ENCODE data around the gene DPAGT1. TPM values are rescaled to one million over a fixed set of nuclear protein-coding genes. Genes with fewer than 3 reads are reported as not detected.

The DPAGT1 gene
- total and polyA plus RNA-seq, 3 donors from 2014 or later = 24.6 to 35.5 (median 29.4) TPM

DNA sequence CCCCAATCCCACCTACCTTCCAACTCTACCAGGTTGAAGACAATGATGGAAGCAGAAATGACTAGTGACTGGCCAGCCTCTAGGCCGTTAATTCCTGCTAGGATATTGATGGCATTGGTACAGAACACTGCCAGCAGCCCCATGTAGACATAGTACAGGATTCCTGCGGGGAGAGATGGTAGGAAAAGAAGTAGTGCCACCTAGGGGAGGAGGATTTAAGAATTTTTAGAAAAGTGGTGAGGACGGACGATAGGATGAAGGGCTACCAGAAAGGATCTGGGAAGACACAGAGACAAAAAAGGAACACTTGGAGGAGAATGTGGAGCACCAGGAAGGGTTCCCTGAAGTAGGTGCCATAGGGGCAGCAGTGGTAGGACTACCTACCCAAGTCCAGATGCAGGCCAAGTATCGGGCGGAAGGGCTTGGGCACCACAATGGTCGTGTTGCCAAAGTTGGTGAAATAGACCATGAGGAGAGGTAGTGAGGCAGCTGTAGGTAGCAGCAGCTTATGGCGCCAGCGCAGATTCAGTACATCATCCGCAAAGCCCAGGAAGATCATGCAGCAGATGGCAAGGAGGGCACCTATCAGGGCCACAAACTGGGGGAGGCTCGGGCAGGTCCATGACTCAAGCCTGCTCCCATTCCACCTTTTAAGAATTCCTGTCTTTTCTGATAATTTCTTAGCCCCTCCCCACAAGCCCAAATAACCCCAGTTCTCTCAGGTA lies 1.2 kb downstream of the DPAGT1 start:
- 49 to 50% methylated on average over 11 of the region's 11 CpGs for WGBS, 2 donors
- Histone ChIP-seq H3K4me1 (peaks cover 32% of the 10 kb centered on the region), H3K4me3 (peak overlapping the region in 1 of 2 donors; percentile 85), H3K27me3 (no peaks in the 10 kb centered on the region), H3K9me3 (no peaks in the 10 kb centered on the region), H3K27ac (no peak overlapping the region), H3K36me3 (ENCODE audit: low read depth, missing control alignments) (no peaks in the 10 kb centered on the region)
- TF ChIP-seq POLR2A (IDR thresholded peaks at IDR 0.05) = no peak
- TF ChIP-seq, protein P1, sequence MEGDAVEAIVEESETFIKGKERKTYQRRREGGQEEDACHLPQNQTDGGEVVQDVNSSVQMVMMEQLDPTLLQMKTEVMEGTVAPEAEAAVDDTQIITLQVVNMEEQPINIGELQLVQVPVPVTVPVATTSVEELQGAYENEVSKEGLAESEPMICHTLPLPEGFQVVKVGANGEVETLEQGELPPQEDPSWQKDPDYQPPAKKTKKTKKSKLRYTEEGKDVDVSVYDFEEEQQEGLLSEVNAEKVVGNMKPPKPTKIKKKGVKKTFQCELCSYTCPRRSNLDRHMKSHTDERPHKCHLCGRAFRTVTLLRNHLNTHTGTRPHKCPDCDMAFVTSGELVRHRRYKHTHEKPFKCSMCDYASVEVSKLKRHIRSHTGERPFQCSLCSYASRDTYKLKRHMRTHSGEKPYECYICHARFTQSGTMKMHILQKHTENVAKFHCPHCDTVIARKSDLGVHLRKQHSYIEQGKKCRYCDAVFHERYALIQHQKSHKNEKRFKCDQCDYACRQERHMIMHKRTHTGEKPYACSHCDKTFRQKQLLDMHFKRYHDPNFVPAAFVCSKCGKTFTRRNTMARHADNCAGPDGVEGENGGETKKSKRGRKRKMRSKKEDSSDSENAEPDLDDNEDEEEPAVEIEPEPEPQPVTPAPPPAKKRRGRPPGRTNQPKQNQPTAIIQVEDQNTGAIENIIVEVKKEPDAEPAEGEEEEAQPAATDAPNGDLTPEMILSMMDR (IDR thresholded peaks at IDR 0.05) = peak in 1 of 3 experiments; percentile 17
- intact Hi-C loops (cut with DNase I; ENCODE audit: low total_unique reads) = no loop called here
- DNase-seq = no peak

DNA sequence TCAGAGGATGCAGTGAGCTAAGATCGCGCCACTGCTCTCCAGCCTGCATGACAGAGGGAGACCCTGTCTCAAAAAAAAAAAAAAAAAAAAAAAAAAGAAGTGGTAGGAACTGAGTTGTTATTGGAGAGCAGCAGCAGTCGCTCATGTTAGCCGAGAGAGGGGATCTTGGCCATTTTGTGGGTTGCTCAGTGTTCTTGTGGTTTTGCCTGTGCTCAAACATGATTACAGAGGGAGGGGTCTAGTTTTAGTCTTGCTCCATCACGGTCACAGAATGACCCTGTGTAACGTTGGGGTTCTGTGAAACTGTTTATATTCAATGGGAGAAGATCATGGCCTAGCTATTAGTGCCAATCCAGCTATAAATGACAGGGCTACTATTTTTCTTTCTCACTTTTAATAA lies 1.9 kb downstream of the DPAGT1 start:
- intact Hi-C loops (cut with DNase I; ENCODE audit: low total_unique reads) = loop anchor here (5.0 to 10.0 kb wide), 2 partner anchors 42 to 85 kb away; partner anchors contain the start of genes HYOU1 and NHERF4
- peaks cover 32% of the 10 kb centered on the region for H3K4me1 ChIP-seq
- H3K27ac ChIP-seq = no peak overlapping the region
- DNase-seq = no peak
- H3K27me3 ChIP-seq = no peaks in the 10 kb centered on the region
- no peaks in the 10 kb centered on the region for H3K9me3 ChIP-seq
- TF ChIP-seq POLR2A (IDR thresholded peaks at IDR 0.05) = no peak
- TF ChIP-seq, protein P1 (IDR thresholded peaks at IDR 0.05) = no peak
- H3K4me3 ChIP-seq = no peak overlapping the region
- no peaks in the 10 kb centered on the region for H3K36me3 ChIP-seq (ENCODE audit: low read depth, missing control alignments)
- WGBS, 2 donors = 81 to 83% methylated on average over 6 of the region's 6 CpGs

DNA sequence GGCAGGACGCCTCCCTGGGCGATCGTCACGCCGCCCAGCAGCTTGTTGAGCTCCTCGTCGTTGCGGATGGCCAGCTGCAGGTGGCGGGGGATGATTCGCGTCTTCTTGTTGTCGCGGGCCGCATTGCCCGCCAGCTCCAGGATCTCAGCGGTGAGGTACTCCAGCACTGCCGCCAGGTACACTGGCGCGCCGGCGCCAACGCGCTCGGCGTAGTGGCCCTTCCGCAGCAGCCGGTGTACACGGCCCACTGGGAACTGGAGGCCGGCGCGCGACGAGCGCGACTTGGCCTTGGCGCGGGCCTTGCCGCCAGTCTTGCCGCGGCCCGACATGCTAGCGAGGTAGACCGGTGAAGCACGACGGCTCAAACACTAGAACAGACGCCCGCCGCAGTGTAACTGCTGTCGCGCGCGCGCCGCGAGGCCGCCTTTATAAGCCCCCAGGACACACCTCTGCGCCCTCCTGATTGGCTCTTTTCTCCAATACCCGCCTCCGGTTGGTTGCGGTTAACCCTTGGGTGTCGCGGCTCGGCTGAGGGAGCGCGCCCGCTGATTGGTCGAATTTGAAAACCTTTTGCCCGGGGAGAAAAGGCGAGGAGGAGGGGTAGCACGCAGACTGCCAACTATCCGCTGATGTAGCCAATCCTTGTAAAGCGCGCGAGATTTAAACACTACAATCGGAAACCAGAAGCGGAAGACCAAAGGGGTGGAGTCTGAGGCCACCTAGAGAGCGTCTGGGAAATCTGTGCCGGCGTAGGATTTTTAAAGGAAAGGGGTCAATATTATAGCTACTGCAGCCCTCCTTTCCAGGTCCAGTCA lies 6.4 kb downstream of the DPAGT1 start:
- peak; percentile 100 for DNase-seq
- 0% methylated on average over 19 to 72 of the region's 79 CpGs for WGBS, 2 donors
- peaks cover 21% of the 10 kb centered on the region for H3K4me1 ChIP-seq
- H3K27me3 ChIP-seq = no peaks in the 10 kb centered on the region
- TF ChIP-seq, protein P1 (IDR thresholded peaks at IDR 0.05) = peak in 1 of 3 experiments; percentile 15
- peak; percentile 74 for TF ChIP-seq POLR2A (IDR thresholded peaks at IDR 0.05)
- H3K9me3 ChIP-seq = no peaks in the 10 kb centered on the region
- H3K4me3 ChIP-seq = peak overlapping the region; percentile 77 to 80
- peak overlapping the region; percentile 83 to 96 for H3K27ac ChIP-seq
- intact Hi-C loops (cut with DNase I; ENCODE audit: low total_unique reads) = loop anchor here (5.0 to 10.0 kb wide), 2 partner anchors 38 to 90 kb away; partner anchors contain the start of genes HYOU1 and NHERF4
- H3K36me3 ChIP-seq (ENCODE audit: low read depth, missing control alignments) = no peaks in the 10 kb centered on the region

DNA sequence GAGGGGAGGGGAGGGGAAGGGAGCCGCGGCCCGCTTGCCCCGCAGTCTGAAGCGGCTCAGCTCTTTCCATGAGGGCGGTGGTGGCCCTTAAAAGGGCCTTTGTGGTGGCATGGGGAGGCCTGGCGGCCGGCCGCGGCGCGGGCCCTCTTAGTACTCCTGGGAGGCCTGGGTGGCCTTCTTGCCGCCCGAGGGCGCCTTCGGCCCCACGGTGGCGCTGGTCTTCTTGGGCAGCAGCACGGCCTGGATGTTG lies 6.9 kb downstream of the DPAGT1 start:
- TF ChIP-seq, protein P1 (IDR thresholded peaks at IDR 0.05) = peak in 2 of 3 experiments; percentile 55 to 65
- TF ChIP-seq POLR2A (IDR thresholded peaks at IDR 0.05) = no peak
- WGBS, 2 donors = 0% methylated on average over 12 of the region's 19 CpGs; no CpG with 5 or more reads in 1 of the 2 donors
- no peaks in the 10 kb centered on the region for H3K36me3 ChIP-seq (ENCODE audit: low read depth, missing control alignments)
- no peaks in the 10 kb centered on the region for H3K9me3 ChIP-seq
- intact Hi-C loops (cut with DNase I; ENCODE audit: low total_unique reads) = loop anchor here (5.0 to 10.0 kb wide), 2 partner anchors 37 to 90 kb away; partner anchors contain the start of genes HYOU1 and NHERF4
- peak; percentile 85 for DNase-seq
- H3K27ac ChIP-seq = peak overlapping the region; percentile 83 to 96
- H3K27me3 ChIP-seq = no peaks in the 10 kb centered on the region
- peaks cover 17% of the 10 kb centered on the region for H3K4me1 ChIP-seq
- H3K4me3 ChIP-seq = peak overlapping the region; percentile 77 to 80
